SK-N-SH (cell line): ENCODE data around the gene LRRIQ1. TPM values are rescaled to one million over a fixed set of nuclear protein-coding genes. Genes with fewer than 3 reads are reported as not detected.
A peak's percentile ranks its signal among the peaks of the same experiment; 100 is the strongest.

Source experiments
- CTCF ChIA-PET: fragments of 300-600, 350-600 bp; formaldehyde crosslinking; extraction: SDS; loops from one replicate; lab custom pipeline; 2021; lab: Yijun Ruan, JAX
- POLR2A ChIA-PET: fragments of 350-600 bp; sonication (Branson Sonifier 250); formaldehyde crosslinking; extraction: SDS; loops from one replicate; lab custom pipeline; 2020; ENCODE audit warnings: antibody characterized with exemption, inconsistent platforms; lab: Yijun Ruan, JAX
- DNase-seq: peaks from one replicate; pipeline ENCODE4 v3.0.0; 2012
- H2AFZ ChIP-seq: fragments of 200-600 bp; sonication (generic); 2 replicates; pipeline ENCODE4 v1.8.1; 2016; ENCODE audit warnings: antibody characterized with exemption, mild to moderate bottlenecking, low read depth
- H3F3A ChIP-seq: fragments of 200-600 bp; sonication (generic); replicated peaks from 2 replicates; pipeline ENCODE3; 2016; ENCODE audit warnings: antibody characterized with exemption, mild to moderate bottlenecking; ENCODE audit not compliant: insufficient read depth
- H3K27ac ChIP-seq, 2 experiments: fragments of 200-500 bp in 1 of 2; fragments of 200-600 bp in 1 of 2; sonication (Bioruptor generic) in 1 of 2; sonication (generic), shearing (Covaris generic) in 1 of 2; 2 replicates each; pipeline versions ENCODE4 v1.5.1 to v1.6.1; 2014 to 2016; ENCODE audit warnings: low read depth in 2 of 2, inconsistent platforms in 1 of 2, low read length in 1 of 2, mild to moderate bottlenecking in 1 of 2, mixed read lengths in 1 of 2
- H3K27me3 ChIP-seq: fragments of 200-600 bp; sonication (generic), shearing (Covaris generic); 2 replicates; pipeline ENCODE4 v1.6.1; 2016; ENCODE audit warnings: mixed run types; ENCODE audit not compliant: insufficient read depth
- H3K36me3 ChIP-seq, 2 experiments: fragments of 200-500 bp in 1 of 2; fragments of 200-600 bp in 1 of 2; sonication (Bioruptor generic) in 1 of 2; sonication (generic) in 1 of 2; replicated peaks in 1 of 2; 2 replicates each; pipeline versions ENCODE3 to v1.5.1; 2014 to 2016; ENCODE audit warnings: low read length in 1 of 2, mild to moderate bottlenecking in 1 of 2; ENCODE audit not compliant: insufficient read depth in 2 of 2, control insufficient read depth in 1 of 2
- H3K4me1 ChIP-seq, 2 experiments: fragments of 200-500 bp in 1 of 2; fragments of 200-600 bp in 1 of 2; sonication (Bioruptor generic) in 1 of 2; sonication (generic), shearing (Covaris generic) in 1 of 2; 2 replicates each; pipeline versions ENCODE4 v1.5.1 to v1.6.1; 2014 to 2016; ENCODE audit warnings: low read depth in 1 of 2, low read length in 1 of 2, mixed run types in 1 of 2; ENCODE audit not compliant: insufficient read depth in 2 of 2, control insufficient read depth in 1 of 2
- H3K4me2 ChIP-seq: fragments of 200-600 bp; sonication (generic), shearing (Covaris generic); 2 replicates; pipeline ENCODE4 v1.6.1; 2017; ENCODE audit warnings: mixed run types
- H3K4me3 ChIP-seq, 2 experiments: fragments of 200-500 bp in 1 of 2; fragments of 200-600 bp in 1 of 2; sonication (Bioruptor generic) in 1 of 2; sonication (generic), shearing (Covaris generic) in 1 of 2; 2 replicates each; pipeline versions ENCODE4 v1.5.1 to v1.8.1; 2014 to 2016; ENCODE audit warnings: low read depth in 2 of 2, inconsistent platforms in 1 of 2, low read length in 1 of 2, mild to moderate bottlenecking in 1 of 2, mixed read lengths in 1 of 2, moderate library complexity in 1 of 2
- H3K79me2 ChIP-seq: fragments of 200-600 bp; sonication (generic); 2 replicates; pipeline ENCODE4 v1.8.1; 2017; ENCODE audit warnings: mild to moderate bottlenecking; ENCODE audit not compliant: insufficient read depth
- H3K9ac ChIP-seq: fragments of 200-600 bp; sonication (generic); 2 replicates; pipeline ENCODE4 v1.6.1; 2017; ENCODE audit warnings: mixed run types
- H3K9me2 ChIP-seq: fragments of 200-600 bp; sonication (generic); 2 replicates; pipeline ENCODE4 v1.6.1; 2017; ENCODE audit warnings: mixed run types
- H3K9me3 ChIP-seq: fragments of 200-600 bp; sonication (generic); 2 replicates; pipeline ENCODE4 v1.6.1; 2017; ENCODE audit warnings: mixed run types, mild to moderate bottlenecking, moderate library complexity
- H4K20me1 ChIP-seq: fragments of 200-600 bp; sonication (generic); 2 replicates; pipeline ENCODE4 v1.6.1; 2017; ENCODE audit warnings: mild to moderate bottlenecking, mixed run types; ENCODE audit not compliant: insufficient read depth
- CHD2 ChIP-seq: fragments of 150-350 bp; IDR thresholded peaks from 2 replicates; pipeline ENCODE4 v1.6.1; 2018; ENCODE audit warnings: low read length; ENCODE audit not compliant: partially characterized antibody
- EP300 ChIP-seq, 2 experiments: IDR thresholded peaks; 2 replicates each; pipeline versions ENCODE4 v1.4.0 to v1.6.1; 2012; ENCODE audit warnings: borderline replicate concordance in 1 of 2, low read depth in 1 of 2, low read length in 1 of 2
- EZH2phosphoT487 ChIP-seq: fragments of 200-600 bp; sonication (generic); IDR thresholded peaks from 2 replicates; pipeline ENCODE4 v1.6.1; 2017; ENCODE audit warnings: low read depth, mixed run types, mild to moderate bottlenecking, antibody characterized with exemption, moderate library complexity, borderline replicate concordance
- FOSL2 ChIP-seq: IDR thresholded peaks from 2 replicates; pipeline ENCODE4 v1.4.0; 2012; ENCODE audit warnings: low read depth, mild to moderate bottlenecking, moderate library complexity, borderline replicate concordance
- FOXJ3 ChIP-seq: sonication (generic); formaldehyde crosslinking; IDR thresholded peaks from 2 replicates; pipeline ENCODE4 v1.5.1; 2020; ENCODE audit warnings: mild to moderate bottlenecking, missing genetic modification reagents
- MEF2A ChIP-seq: IDR thresholded peaks from 2 replicates; pipeline ENCODE4 v1.4.0; 2012; ENCODE audit warnings: low read depth, borderline replicate concordance
- RAD21 ChIP-seq: IDR thresholded peaks from 2 replicates; pipeline ENCODE4 v1.6.1; 2012; ENCODE audit warnings: mild to moderate bottlenecking, low read length
- RFX5 ChIP-seq: IDR thresholded peaks from 2 replicates; pipeline ENCODE4 v1.6.1; 2012; ENCODE audit warnings: mild to moderate bottlenecking, improper control_type of control experiment, low read length
- RXRA ChIP-seq: IDR thresholded peaks from 2 replicates; pipeline ENCODE4 v1.4.0; 2012; ENCODE audit warnings: low read depth, mild to moderate bottlenecking, borderline replicate concordance
- SMC3 ChIP-seq: IDR thresholded peaks from 2 replicates; pipeline ENCODE4 v1.6.1; 2012; ENCODE audit warnings: low read depth, low read length, improper control_type of control experiment
- TCF12 ChIP-seq: IDR thresholded peaks from 2 replicates; pipeline ENCODE4 v1.4.0; 2012
- TEAD4 ChIP-seq: IDR thresholded peaks from 2 replicates; pipeline ENCODE4 v1.4.0; 2012; ENCODE audit warnings: mild to moderate bottlenecking, borderline replicate concordance; ENCODE audit not compliant: insufficient read depth
- WGBS: methylation state at CpG from one replicate; pipeline ENCODE4 v1.1.6; 2017; ENCODE audit warnings: low lambda C conversion rate; 5-methylcytosine and 5-hydroxymethylcytosine counted together
- polyA plus RNA-seq, 3 experiments: library from polyadenylated mRNA; depleted of rRNA; stranded (reverse); fragments of >200 nt; gene quantifications; 2 replicates each; pipeline ENCODE4 v1.2.3, GENCODE V29; 2012
- TF ChIP-seq, protein P1 (sequence below): fragments of 200-600 bp; sonication (generic); IDR thresholded peaks from 2 replicates; pipeline ENCODE4 v1.6.1; 2017; ENCODE audit warnings: antibody characterized with exemption, mild to moderate bottlenecking, moderate library complexity
- TF ChIP-seq, protein P2 (sequence below): IDR thresholded peaks from 2 replicates; pipeline ENCODE4 v1.6.1; 2012; ENCODE audit warnings: mild to moderate bottlenecking, low read depth, low read length, moderate library complexity
- TF ChIP-seq, protein P3 (sequence below): IDR thresholded peaks from 2 replicates; pipeline ENCODE4 v1.4.0; 2012; ENCODE audit warnings: low read depth
- TF ChIP-seq, protein P4 (sequence below): fragments of 150-350 bp; IDR thresholded peaks from 2 replicates; pipeline ENCODE4 v1.6.1; 2016; ENCODE audit warnings: mild to moderate bottlenecking, low read depth, low read length

LRRIQ1 gene
- polyA plus RNA-seq, 1 of the 3 experiments (the other 2 are of a cell fraction), result 0.39 TPM

DNA sequence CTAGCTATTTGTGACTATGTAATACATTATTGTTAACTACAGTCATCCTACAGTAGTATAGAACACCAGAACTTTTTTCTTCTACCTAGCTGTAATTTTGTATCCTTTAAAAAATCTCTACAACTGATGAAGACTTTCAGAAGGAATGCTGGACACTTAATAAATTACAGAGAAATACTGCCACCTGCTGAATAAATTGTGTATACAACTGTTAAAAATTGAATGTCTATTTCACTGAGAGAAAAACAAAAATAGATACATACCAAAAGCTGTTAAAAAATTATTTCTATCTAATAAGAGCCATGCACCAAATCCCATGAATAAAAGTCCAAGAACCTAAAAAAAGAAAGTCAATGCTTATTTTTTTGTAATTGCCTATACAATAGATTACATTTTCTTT lies 6.7 kb upstream of the LRRIQ1 start:
- Histone ChIP-seq H3K27me3 (no peaks in the 10 kb centered on the region), H3K4me1 (peaks cover 0 to 3% of the 10 kb centered on the region in 2 experiments; a peak in 2 of 4 replicates), H3K9ac (no peak overlapping the region), H3K9me3 (no peaks in the 10 kb centered on the region), H3K4me2 (no peak overlapping the region), H3K9me2 (no peaks in the 10 kb centered on the region), H3K4me3 (no peak overlapping the region), H2AFZ (no peak overlapping the region), H3K79me2 (no peaks in the 10 kb centered on the region), H3K36me3 (no peaks in the 10 kb centered on the region), H3K27ac (no peak overlapping the region), H3F3A (no peaks in the 10 kb centered on the region), H4K20me1 (no peaks in the 10 kb centered on the region)
- POLR2A ChIA-PET, result no interaction called here
- CTCF ChIA-PET, result interaction anchor here (0.6 to 9.7 kb wide), 42 partner anchors 9 to 420 kb away, joined by 3 to 292 read pairs (median 4); partner anchors contain the start of gene SLC6A15
- DNase-seq, result no peak
- TF ChIP-seq SMC3 (peak; percentile 51), RAD21 (peak; percentile 77), TCF12 (no peak)
- TF ChIP-seq, protein P1, sequence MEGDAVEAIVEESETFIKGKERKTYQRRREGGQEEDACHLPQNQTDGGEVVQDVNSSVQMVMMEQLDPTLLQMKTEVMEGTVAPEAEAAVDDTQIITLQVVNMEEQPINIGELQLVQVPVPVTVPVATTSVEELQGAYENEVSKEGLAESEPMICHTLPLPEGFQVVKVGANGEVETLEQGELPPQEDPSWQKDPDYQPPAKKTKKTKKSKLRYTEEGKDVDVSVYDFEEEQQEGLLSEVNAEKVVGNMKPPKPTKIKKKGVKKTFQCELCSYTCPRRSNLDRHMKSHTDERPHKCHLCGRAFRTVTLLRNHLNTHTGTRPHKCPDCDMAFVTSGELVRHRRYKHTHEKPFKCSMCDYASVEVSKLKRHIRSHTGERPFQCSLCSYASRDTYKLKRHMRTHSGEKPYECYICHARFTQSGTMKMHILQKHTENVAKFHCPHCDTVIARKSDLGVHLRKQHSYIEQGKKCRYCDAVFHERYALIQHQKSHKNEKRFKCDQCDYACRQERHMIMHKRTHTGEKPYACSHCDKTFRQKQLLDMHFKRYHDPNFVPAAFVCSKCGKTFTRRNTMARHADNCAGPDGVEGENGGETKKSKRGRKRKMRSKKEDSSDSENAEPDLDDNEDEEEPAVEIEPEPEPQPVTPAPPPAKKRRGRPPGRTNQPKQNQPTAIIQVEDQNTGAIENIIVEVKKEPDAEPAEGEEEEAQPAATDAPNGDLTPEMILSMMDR, result peak; percentile 73

DNA sequence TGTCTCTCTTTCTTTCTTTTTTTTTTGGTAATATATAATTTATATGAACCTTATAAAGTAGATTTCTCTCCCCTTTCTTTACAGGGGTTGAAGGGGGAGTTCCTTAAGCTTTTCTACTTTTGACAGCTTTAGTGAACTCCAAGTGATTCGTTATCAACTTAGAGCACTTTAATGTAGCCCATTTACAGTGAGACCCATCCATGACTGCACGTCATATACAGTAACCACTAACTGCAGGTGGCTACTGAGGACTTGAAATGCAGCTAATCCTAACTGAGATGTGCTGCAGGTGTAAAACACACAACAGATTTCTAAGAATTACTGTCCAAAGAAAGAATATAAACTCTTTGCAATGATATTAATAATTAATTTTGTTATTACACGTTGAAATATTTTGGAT lies 582 bp downstream of the LRRIQ1 start:
- peak overlapping the region; percentile 88 to 99 for H3K4me3 ChIP-seq

More for the DNA sequence above, 582 bp downstream of the LRRIQ1 start:
- ChIA-PET CTCF (interaction anchor here (0.7 to 1.7 kb wide), 3 partner anchors 124 to 696 kb away, joined by 3 to 7 read pairs (median 3); partner anchors contain the start of gene SLC6A15), POLR2A (no interaction called here)
- Histone ChIP-seq H3K9ac (peak overlapping the region; percentile 73), H3K36me3 (no peaks in the 10 kb centered on the region), H2AFZ (peak overlapping the region; percentile 100), H3K27me3 (no peaks in the 10 kb centered on the region), H3K4me1 (no peaks in the 10 kb centered on the region; a peak in 1 of 4 replicates), H3F3A (no peaks in the 10 kb centered on the region), H3K4me2 (peak overlapping the region; percentile 88), H3K27ac (peak overlapping the region in 1 of 2 experiments; percentile 48; a peak in 2 of 4 replicates), H3K79me2 (no peaks in the 10 kb centered on the region), H3K9me2 (0 out of 2 replicates have a peak, but pooled peaks cover 2% of the 10 kb centered on the region), H3K9me3 (no peaks in the 10 kb centered on the region), H4K20me1 (no peaks in the 10 kb centered on the region)
- 28% methylated on average over 3 of the region's 3 CpGs for WGBS
- no peak for TF ChIP-seq CHD2
- no peak for TF ChIP-seq SMC3
- TF ChIP-seq, protein P2, sequence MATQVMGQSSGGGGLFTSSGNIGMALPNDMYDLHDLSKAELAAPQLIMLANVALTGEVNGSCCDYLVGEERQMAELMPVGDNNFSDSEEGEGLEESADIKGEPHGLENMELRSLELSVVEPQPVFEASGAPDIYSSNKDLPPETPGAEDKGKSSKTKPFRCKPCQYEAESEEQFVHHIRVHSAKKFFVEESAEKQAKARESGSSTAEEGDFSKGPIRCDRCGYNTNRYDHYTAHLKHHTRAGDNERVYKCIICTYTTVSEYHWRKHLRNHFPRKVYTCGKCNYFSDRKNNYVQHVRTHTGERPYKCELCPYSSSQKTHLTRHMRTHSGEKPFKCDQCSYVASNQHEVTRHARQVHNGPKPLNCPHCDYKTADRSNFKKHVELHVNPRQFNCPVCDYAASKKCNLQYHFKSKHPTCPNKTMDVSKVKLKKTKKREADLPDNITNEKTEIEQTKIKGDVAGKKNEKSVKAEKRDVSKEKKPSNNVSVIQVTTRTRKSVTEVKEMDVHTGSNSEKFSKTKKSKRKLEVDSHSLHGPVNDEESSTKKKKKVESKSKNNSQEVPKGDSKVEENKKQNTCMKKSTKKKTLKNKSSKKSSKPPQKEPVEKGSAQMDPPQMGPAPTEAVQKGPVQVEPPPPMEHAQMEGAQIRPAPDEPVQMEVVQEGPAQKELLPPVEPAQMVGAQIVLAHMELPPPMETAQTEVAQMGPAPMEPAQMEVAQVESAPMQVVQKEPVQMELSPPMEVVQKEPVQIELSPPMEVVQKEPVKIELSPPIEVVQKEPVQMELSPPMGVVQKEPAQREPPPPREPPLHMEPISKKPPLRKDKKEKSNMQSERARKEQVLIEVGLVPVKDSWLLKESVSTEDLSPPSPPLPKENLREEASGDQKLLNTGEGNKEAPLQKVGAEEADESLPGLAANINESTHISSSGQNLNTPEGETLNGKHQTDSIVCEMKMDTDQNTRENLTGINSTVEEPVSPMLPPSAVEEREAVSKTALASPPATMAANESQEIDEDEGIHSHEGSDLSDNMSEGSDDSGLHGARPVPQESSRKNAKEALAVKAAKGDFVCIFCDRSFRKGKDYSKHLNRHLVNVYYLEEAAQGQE, result no peak
- TF ChIP-seq FOSL2, result no peak
- no peak for TF ChIP-seq EP300 (IDR thresholded peaks at IDR 0.05; ENCODE audit: borderline replicate concordance in 1 of 2, low read depth in 1 of 2, low read length in 1 of 2)
- TF ChIP-seq, protein P3, sequence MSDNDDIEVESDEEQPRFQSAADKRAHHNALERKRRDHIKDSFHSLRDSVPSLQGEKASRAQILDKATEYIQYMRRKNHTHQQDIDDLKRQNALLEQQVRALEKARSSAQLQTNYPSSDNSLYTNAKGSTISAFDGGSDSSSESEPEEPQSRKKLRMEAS, result no peak
- TF ChIP-seq FOXJ3 (CRISPR knock-in tag), result no peak
- TF ChIP-seq, protein P4, sequence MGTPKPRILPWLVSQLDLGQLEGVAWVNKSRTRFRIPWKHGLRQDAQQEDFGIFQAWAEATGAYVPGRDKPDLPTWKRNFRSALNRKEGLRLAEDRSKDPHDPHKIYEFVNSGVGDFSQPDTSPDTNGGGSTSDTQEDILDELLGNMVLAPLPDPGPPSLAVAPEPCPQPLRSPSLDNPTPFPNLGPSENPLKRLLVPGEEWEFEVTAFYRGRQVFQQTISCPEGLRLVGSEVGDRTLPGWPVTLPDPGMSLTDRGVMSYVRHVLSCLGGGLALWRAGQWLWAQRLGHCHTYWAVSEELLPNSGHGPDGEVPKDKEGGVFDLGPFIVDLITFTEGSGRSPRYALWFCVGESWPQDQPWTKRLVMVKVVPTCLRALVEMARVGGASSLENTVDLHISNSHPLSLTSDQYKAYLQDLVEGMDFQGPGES, result no peak
- TF ChIP-seq RXRA, result no peak
- TF ChIP-seq RFX5, result no peak
- TF ChIP-seq MEF2A, result no peak
- no peak for TF ChIP-seq EZH2phosphoT487
- no peak for TF ChIP-seq TEAD4
- DNase-seq, result no peak
